VCaP (cell line): Measurements from ENCODE around the gene LLGL2.
A peak's percentile ranks its signal among the peaks of the same experiment; 100 is the strongest.

Source experiments
- H3K27ac ChIP-seq: fragments of 450-650 bp; 2 replicates; pipeline ENCODE4 v1.5.1; 2017
- CTCF ChIP-seq: fragments of 450-650 bp; conservative IDR thresholded peaks from 2 replicates; pipeline ENCODE4 v1.5.1; 2017; ENCODE audit warnings: mild to moderate bottlenecking, moderate library complexity

LLGL2 gene

GRCh38 chr17:75564195-75564594 is 38.7 kb downstream of the LLGL2 start:
- TF ChIP-seq CTCF = no peak
- no peak overlapping the region; the same call in 1 of the 2 replicates for H3K27ac ChIP-seq

GRCh38 chr17:75565066-75565465 is 39.6 kb downstream of the LLGL2 start:
- peak overlapping the region; percentile 15 for H3K27ac ChIP-seq
- TF ChIP-seq CTCF = no peak

- TF ChIP-seq CTCF = no peak
- peak overlapping the region; percentile 15 for H3K27ac ChIP-seq
Measured at GRCh38 chr17:75565618-75566017, 40.1 kb downstream of the LLGL2 start.

GRCh38 chr17:75566416-75566815 is 40.9 kb downstream of the LLGL2 start:
- TF ChIP-seq CTCF = no peak
- no peak overlapping the region for H3K27ac ChIP-seq

- H3K27ac ChIP-seq = no peak overlapping the region
- TF ChIP-seq CTCF = no peak
Measured at GRCh38 chr17:75566834-75567233, 41.3 kb downstream of the LLGL2 start.

GRCh38 chr17:75568412-75569255 is 43.1 kb downstream of the LLGL2 start:
- H3K27ac ChIP-seq = no peak overlapping the region
- no peak for TF ChIP-seq CTCF

GRCh38 chr17:75570034-75570676 is 44.7 kb downstream of the LLGL2 start:
- TF ChIP-seq CTCF = no peak
- H3K27ac ChIP-seq = no peak overlapping the region
